ENCODE results near the gene TYRP1.

The TYRP1 gene

DNA sequence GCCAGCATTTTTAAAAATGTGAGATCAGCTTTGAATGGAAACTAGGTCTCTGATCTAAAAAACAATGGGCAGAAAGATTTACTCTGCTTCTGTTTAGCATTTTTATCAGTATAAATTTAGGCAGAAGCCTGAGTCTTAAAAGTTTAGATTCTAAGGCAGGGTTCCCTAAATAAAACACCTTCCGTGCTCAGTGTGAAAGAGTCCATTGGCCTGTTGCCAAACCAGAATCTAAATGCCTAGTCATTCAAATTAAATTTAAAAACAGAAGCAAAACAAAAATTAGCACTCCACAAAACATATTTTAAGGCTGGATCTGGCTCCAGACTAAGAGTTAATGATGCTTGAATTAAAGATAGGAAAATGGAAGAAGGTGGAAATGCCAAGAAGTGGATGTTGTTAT, 4.5 kb downstream of the TYRP1 start:
- DNase-seq: no peak

DNA sequence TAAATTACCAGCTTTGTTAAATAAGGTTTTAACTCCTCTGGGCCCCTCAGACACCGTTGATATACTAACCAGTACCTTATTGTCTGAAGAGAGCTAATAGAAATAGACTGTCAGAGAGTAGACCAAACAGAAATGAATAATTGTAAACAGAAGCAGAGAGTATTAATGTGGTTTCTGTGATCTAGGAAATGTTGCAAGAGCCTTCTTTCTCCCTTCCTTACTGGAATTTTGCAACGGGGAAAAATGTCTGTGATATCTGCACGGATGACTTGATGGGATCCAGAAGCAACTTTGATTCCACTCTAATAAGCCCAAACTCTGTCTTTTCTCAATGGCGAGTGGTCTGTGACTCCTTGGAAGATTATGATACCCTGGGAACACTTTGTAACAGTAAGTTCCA, 5.1 kb downstream of the TYRP1 start:
- no peak for DNase-seq

DNA sequence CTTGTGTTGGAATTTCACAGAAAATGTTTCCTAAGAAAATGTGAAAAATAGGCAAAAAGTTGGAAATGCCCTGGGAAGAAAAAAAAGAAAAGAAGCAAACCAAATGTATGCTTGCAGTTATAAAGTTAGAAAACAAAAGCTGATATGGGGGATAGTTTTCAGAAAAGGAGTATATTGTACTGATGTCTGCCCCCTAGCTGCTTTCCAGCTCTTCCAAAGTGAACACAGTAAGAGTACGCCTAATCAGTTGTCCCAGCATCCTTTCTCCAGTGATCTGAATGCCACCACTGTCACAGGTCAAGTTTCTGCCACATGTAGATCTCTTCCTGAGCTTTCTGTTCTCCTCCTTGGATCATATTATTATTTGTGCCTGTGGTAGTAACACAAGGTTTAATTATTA, 5.8 kb downstream of the TYRP1 start:
- no peak for DNase-seq

DNA sequence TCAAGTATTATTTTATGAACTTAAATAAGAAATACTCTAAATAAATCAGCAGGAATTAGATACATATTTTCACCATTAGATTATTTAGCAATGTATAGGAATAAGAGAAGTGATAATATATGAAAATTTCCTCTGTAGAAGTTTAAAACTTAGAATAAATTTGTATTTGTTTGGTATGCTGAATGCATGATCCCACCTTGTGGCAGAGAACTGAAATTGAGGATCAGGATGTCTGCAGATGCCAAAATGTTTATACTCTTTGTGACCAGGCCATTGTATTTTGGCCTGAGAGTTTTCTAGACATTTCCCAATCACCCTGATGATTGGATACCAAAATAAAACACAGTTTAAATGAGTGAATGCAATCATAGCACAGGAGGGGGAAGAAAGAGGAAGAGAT, 6.3 kb downstream of the TYRP1 start:
- no peak for DNase-seq

DNA sequence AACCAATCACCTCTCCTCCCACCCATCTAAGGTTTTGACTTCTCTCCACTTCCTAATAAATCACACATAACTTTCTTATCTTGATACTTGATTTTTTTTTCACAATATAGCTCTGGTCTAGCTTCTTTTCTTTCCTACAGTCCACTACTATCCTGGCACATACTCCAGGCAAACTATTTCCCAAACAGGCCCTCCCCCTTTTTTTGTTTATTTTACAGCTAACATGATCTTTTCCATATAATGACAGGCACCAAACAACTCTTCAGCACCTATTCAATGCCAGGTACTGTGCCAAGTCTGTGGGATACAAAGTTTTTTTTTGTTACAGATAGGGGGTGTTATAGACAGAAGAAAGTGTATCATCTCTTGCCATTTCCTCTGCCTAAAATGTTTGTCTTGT, 7.9 kb downstream of the TYRP1 start:
- DNase-seq: no peak

DNA sequence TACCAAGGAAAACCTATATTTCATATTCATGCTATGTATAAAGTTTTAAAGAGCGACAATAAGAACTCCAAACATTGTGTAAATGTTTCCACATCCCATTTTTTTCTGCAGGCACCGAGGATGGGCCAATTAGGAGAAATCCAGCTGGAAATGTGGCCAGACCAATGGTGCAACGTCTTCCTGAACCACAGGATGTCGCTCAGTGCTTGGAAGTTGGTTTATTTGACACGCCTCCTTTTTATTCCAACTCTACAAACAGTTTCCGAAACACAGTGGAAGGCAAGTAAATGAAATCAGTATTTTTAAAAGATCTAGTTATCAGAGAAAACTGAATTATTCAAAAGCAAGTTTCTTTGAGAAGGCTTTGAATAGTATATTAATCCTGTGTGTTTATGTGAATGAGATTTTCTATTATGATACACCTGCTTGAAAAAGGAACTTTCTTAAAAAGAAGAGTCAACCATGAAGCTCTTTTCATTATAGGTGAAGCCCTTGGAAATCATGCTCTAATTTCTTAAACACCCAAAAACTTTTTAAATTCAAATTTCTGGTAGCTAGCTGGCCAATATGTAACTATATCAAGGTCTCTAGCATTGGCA, 9.1 kb downstream of the TYRP1 start:
- no peak for DNase-seq

DNA sequence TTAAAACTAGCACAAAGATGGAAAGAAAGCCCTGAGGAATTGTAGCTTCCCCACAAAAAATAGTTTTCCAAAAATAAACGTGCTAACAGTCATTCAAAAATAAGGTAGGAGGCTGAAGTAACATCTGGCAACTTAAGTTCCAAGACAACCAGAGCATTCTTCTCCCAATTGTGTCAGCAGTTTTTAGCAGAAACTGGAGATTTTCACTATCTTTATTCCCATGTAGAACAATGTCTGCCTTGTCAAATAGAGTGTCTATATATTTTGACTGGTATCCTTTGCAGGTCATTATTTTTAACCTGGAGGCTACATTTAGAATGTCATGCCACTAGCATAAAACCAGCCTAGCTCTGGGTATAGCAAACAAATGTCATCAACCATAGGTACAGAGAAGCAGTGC, 10.8 kb downstream of the TYRP1 start:
- DNase-seq: no peak

DNA sequence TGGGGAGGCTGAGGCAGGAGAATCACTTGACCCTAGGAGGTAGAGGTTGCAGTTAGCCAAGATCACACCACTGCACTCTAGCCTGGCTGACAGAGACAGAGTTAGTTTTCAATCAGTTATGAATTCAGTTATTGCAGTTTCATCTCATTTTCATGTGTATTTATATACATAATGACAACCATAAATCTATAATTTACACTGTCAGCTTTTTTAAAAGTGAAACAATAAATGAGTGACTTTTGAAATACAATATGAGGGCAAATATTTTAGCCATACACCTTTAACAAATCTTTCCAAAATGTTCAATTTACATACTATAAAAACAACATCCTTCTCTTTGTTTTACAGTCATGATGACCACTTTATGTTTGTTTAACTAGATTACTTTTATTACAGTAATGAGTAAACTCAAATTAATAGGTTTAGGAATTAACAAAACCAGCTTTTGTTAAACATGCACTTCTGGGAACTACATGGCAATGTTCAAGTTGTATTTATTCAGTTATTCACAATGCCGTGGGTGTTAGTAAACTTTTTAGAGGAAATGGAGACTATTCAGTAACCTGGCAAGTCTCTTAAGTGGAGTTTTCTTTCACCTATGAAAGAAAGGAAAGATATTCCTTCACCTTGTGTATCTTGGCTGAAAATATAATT, 12.7 kb downstream of the TYRP1 start:
- no peak for DNase-seq

DNA sequence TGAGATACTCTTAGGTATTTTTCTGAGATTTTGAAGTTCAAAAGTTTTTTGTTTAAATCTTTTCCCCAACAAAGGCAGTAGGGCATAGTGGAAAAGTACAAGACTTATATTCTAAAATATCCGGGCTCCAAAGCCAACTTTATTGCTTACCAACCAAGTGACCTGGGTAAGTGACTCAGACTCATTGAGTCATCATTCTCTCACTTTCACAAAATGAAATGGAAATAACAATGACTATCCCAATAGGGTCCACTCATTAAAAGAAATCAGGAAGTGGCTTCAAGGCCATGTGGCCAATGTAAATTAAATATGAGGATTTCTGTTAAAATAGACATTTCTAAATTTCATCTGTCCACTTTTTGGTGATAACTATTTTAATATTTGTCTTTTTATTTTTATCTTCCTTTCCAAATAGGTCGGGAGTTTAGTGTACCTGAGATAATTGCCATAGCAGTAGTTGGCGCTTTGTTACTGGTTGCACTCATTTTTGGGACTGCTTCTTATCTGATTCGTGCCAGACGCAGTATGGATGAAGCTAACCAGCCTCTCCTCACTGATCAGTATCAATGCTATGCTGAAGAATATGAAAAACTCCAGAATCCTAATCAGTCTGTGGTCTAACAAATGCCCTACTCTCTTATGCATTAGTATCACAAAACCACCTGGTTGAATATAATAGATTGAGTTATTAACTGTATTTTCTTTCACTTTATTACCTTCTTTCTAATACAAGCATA, 15.5 kb downstream of the TYRP1 start:
- no peak for DNase-seq

DNA sequence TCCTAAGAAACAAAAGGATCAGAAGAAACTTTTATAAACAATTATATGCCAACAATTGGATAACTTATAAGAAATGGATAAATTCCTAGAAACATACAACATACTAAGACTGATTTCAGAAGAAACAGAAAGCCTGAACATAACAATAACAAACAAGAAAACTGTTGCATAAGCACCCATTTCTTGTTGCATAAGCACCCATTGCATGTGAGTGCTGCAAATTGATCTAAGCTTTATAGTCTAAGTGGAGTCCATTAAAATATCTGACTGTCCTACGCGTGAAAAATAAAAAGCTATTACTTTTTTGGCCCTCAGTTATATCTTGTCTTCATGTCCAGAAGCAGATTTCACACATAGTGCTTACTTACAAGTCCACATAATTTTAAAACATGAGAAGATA, 19.3 kb downstream of the TYRP1 start:
- no peak for DNase-seq

DNA sequence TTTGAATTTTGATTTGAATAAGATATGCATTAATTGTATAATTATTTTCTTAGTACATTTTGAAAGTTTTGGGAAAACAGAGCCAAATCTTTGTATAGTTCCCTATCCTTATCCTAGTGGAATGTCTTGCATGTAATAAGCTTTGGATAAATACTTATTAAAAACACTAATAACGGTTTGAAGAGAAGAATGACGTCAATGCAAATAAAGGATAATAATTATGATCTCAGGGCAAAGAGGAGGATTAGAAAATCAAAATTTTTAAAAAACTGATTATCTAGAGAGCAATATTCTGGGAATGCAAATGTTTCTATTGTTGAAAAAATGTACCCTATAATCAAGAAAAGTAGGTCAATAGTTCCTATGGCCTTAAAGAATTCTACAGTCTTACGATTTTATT, 22.1 kb downstream of the TYRP1 start:
- DNase-seq: no peak

DNA sequence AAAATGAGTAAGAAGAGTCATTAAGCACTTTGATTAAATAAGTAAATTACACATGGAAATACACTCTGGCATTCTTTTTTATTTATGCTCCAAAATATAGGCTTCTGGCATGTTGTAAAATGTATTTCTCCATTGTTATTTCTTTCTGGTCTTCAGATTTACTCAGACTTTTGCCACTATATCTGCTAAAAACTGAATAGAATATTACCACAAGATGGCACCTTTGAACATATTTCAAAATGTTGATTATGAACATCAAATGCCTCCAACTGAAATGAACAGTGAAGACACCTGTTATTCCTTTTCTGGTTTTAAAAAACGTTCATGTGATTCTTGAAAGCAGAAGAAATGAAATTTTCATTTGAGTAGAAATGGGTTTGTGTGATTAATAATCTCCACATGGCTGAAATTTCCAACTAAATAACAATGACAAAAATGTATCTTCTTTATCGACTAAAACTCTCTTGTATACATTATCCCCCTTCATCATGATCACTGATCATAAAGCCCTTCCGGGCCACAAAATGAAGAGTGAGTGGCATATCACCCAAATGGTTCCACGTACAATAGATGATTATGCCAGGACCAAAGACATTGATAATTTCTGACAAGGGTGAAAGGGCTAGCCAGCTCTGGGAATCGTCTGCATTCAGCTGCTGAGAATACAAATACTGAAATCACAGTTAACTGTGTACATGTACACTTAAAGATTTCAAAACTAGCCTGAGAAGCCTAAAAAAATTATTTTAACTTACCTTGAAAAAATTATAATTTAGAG, 23.8 kb downstream of the TYRP1 start:
- DNase-seq: no peak

DNA sequence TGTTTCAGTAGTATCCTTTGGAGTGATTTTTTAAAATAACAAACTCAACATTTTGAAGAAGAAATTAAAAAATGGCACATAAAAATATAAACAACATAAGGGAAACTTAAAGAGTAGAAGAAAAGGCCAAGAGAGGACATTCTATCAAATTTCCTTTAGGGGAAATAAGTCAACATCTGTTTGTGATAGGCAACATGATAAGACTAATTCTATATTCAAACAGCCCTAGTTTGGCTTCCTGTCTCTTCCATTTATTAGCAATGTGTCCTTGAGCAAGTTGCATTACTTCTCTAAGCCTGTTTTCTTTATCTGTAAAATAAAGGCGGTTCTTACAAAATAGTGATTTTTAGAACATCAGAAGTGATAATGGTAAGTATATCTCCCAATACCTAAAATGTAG, 24.7 kb downstream of the TYRP1 start:
- DNase-seq: no peak

DNA sequence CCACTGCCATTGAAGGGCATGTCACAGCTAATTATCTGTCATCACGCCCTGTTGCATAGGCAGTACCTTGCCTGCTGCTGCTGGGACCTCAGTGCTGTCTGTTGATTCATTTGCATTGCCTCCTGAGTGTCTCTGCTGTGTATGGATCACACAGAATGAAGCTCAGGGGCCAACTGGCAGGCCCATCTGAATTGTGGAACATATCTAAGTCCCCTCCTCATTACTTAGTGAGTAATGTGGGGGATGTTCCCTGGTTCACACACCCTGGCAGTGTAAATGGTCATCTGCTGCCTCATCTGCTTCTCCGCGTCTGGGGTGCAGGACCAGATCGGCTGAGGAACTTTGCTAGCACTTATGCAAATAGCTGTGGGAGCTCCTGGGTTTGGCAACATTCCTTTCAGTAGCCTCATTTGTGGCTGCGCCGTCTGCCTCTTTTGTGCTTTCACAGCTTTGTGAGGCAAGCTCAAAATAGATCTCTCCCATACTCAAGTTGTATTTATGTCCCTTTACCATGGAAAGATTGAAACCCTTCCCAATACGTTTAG, 25.4 kb downstream of the TYRP1 start:
- no peak for DNase-seq

DNA sequence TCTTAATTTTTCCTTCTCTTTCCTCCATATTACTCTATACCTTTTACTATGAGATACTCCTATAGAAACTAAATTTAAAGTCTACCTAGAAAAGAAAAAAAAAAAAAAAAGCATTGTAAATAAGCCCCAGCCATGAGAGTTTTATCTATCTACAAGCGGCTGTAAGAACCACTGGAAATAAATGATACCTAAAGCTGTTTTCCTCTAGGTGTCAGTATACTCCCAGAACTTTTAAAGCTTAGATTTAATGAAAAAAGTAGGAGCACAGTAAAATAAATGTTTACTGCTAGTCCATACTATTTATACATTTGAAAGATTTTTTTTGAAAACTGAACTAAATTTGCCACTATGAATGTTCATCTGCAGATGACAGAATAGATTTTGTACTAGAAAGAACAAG, 26.2 kb downstream of the TYRP1 start:
- DNase-seq: no peak

DNA sequence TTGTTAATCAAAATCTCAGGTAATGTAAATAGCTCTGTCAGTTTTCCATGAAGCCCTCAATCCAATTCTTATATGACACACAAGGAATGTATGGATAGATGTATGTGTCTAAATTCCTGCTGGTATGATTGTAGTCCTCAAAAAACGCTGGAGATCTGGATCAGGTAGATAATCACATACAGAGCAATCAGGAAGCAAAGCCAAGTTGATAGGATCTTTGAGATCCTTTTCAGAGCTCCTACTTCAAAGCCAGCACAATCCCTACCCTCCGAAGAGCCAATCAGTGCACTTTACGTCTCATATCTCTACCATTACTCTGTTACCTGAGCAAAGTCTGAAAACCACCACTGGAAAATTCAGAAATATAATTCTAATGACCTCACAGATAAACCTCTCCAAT, 27.4 kb downstream of the TYRP1 start:
- DNase-seq: no peak

DNA sequence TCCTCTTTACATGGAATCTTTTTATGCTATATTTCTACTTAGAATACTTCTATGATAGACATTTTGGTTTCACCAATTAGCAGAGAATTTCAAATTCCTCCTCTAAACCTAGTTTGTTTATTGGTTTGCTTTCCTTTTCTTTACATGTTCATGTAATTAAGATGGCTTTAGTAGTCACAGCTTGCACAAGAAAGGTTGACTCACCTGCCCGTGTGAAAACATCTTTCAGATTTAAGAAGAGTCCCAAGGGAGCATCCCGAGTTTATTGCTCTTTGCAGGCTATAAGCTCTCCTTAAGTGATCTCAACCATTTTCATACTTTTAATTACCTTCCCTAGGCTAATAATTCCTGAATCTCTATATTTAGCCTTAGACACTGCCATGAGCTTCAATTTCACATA, 28.9 kb downstream of the TYRP1 start:
- DNase-seq: no peak

DNA sequence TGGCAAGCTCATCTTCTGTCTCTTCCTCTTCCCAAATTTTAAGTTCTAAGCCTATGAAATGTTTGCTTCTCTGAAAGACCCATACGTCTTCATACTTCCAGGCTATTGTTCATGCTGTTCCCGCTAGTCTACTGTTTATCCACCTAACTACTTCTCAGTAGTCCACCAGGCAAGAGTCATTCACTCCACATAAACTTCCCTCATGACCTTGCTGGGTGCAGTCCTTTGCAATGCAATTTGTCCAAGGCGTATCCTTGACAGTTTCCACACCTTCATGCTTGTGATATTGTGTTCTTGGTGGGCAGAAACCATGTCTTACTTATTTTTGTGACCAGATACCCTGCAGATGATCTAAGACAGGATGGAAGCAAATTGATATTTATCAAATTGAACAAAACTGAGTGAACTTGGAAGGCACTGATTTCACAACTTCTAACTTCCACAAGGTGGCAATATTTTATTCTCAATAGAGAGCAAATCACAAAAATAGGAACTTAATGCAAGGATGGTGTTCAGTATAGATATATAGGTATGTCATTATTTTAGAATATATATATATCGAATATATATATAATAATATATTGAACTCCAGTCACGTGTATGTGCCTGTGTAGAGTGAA, 30.3 kb downstream of the TYRP1 start:
- DNase-seq: no peak

DNA sequence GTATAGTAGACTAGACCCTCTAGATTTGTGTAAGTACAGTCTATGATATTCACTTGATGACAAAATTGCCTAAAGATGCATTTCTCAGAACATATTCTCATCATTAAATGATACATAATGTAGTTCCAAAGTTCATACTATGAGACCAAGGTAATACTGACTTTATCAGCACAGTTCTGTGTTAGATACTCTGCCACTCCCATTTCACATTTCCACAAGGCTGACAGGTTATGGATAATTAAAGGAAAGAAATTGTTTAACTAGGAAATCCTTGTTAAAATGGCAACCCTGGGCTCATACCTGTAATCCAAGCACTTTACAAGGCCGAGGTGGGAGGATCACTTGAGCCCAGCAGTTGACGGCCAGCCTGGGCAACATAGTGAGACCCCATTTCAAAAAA, 33.6 kb downstream of the TYRP1 start:
- DNase-seq: no peak

DNA sequence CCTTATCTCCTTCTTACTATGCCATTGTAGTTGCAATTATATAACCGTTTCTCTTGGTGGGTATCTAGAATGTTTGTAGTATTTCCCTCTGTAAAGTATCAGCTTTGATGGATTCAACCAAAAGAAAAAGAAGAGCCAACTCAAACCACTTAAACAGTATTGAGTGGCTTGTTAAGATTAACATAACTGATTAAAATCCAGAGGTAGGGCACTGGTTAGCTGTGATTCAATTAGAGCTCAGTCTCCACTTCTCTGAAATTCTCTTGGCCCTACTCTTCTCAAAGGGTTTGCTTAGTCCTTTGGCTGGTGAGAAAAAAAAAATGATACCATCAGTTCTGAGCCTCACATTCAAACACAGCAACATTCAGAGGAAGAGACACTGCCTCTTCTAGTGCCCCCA, 37.0 kb downstream of the TYRP1 start:
- no peak for DNase-seq

DNA sequence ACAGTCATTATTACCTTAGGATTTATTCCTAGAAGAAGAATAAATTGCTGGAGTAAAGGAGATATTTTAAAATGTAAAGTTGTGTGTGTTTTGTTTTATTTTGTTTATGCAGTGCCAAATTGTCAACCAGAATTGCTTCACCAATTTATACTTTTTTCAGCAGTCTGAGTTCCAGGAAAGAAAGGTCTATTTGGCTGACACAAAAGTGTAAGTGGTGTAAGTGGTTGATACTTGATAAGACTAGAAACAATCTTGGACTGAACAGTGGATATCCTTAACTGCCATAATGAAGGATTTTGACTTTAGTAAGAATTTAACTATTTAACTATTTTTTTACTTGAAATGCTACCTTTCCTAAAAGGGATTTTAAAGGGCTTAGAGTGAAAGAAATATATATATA, 37.7 kb downstream of the TYRP1 start:
- DNase-seq: no peak

DNA sequence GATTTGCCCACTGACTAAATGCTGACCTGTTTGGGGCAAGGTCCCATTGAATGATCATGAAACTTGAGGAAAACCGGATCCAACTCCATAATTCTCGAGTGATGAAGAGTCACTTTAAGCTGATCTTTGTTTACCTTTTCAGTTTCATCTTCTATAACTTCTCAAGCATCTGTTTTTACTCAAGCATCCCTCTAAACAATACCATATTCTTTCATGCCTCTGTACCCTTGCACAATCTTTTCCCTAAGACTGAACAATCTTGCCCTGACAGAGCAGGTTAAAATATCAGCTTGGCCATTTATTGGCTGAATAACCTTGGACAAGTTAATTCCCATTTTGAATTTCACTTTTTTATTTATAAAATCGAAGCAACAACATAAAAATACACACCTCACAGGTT, 39.8 kb downstream of the TYRP1 start:
- DNase-seq: no peak

DNA sequence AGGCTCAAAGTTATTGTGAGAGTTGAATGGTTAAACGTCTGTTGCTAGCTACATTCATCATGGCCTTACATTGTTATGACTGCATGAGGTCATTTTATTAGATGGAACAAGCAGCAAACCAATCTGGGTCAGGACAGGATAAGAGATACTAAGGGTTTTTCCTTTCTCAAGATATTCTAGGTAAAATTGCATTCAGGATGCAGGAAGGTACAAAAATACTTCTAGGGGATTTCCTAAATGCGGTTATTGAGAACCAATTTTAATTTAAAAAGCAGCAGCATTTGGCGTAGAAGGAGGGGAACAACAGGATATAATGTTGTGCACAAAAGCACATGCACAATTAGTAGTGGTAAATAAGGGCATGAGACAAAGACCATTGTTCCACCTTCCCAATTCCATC, 42.5 kb downstream of the TYRP1 start:
- DNase-seq: no peak

Measured in activated T-cell treated with anti-CD3 and anti-CD28 coated beads for 4 hours (primary cell).